ENCODE results near the gene ATP5F1B.
"Not testable (repeated sequence)": the region's sequence is repeated elsewhere in the genome, so short reads cannot be mapped to it uniquely, and the experiment has no call there.

ATP5F1B gene

DNA sequence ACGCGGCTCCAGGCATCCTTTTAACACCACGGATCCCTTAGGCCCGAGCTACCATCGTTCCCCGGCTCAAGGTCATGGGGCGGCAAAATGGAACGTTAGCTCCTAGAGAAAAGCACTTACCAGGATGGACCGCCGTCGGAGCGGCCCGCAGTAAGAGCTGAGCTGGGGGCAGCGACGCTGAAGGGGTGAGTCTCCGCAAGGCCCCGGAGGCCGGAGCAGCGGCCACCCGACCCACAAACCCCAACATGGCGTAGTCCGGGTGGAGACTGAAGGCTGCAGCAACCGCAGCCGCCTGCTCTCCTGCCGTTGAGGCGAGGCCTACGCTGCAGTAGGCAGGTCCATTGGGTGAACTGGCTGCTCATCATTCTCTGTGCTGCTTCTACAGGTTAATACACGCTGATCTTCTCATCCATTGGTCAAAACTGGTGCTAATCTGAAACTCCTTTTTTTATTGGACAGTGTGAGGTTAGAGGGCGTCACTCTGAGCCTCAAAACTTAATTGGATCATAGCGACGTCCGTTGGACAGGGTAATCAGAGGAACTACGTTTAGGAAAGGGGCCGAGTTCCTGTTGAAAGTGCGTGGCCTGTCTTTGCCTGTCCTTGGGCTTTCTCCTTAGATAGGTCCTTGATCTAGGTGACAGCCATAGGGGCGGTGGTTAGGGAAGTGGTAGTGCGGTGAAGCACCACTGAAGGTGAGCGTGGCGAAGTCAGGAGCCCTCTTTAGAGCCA, at the start of gene ATP5F1B:
TSS of gene ATP5F1B (minus strand) at position 268 of the 730 bp plus-strand sequence. CDS start at position 247, 21 bp downstream.
- peak; percentile 99 for DNase-seq

DNA sequence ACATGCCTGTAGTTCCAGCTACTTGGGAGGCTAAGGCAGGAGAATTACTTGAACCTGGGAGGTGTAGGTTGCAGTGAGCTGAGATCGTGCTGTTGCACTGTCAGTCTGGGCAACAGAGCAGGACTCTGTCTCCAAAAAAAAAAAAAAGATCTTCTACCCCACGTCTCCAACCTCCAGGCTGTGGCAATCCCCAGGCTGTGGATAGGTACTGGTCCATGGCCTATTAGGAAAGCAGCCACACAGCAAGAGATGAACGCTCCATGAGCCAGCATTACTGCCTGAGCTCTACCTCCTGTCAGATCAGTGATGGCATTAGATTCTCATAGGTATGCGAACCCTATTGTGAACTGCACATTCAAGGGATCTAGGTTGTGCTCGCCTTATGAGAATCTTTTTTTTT, 48.4 kb upstream of the ATP5F1B start:
- no peak for DNase-seq

DNA sequence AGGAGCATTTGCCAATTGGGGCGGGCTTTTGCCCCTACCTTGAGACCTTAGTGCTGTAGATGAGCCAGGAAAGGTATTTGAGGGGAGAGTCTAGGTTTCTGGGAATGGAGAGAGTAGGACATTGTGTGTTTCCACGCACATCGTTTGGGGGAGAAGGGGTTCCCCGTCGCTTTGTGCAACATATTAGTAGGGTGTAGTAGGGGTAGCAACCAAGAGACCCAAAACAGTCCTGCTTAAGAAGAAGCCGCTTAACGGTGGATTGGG, 43.0 kb upstream of the ATP5F1B start:
- DNase-seq: no peak

DNA sequence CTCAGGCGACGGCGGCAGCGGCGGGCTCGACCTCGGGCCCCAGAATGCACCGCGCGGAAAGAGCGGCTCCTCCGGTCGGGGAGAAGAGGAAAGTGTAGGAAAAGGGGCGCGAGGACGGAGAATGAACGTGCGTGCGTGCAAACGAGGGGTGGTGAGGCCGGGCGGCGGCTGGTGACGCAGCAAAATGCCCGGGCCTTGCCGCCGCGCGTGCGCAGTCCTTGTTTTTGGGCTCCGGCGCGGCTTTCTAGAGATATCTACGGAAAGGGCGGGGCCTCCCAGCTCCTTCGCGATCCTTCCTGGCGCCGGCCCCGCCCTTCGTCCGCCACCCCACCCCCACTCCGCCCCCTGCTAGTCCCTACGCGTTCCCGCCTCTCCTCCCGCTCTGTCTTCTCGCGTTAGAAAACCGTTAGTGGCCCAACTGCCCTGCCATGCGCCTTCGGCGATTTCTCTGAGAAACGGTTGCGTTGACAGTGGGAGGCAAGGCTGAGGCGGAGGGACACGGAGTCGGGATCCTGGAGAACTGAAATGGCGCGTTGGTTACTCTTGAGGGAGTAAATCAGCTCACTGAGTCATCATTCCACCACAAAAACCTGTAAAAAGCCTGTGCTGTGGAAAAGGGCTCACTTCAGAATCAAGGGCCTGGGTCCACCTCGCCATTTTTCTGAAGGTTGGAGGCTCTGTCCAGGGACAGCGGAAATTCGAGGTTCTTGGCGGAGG, 42.5 kb upstream of the ATP5F1B start, which contains the start of gene PTGES3:
TSS of gene PTGES3 (minus strand) at position 156 of the 717 bp plus-strand sequence. CDS start 285 bp downstream, outside the sequence.
- peak; percentile 99 for DNase-seq

DNA sequence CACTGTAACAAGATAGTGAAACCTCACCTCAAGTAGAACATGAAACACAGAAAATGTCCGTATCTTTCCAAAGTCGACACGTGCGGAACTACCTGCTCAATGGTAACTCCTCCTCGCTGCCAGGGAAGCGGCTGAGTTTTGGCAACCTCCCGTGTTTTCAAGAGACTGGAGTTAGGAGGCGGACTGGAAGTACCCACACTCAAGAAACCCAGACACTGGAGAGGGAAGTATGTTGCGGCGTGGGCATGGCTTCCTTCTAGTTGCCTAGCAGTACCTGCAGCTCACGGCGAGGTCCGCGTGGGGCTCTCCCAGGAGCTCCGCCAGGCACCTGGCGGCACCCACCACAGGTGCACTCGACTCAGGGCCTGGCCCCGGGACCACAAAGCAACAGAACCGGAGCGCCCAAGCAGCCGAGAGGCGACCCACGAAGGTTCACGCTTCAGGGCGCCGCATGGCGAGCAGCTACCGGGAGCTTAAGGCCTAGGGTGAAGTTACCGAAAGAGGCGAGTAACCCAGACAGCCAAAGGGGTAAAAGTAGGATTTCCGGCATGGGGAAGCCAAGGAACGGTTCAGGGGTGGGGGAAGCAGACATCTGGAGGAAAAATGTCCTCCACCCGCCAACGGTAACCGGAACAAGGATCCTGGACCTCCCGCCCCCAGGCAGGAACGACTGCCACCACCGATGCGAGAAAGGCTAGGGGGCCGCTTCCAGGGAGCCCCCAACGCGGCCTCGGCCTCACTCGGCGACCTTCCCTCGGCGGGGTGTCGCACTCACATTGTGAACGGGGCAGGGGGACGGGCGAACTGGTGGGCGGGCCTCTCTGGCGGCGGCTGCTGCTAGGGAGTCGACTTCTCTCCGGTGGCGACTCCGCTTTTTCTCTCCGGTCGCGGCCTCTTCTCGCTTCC, 41.7 kb upstream of the ATP5F1B start:
- peak; percentile 42 for DNase-seq

DNA sequence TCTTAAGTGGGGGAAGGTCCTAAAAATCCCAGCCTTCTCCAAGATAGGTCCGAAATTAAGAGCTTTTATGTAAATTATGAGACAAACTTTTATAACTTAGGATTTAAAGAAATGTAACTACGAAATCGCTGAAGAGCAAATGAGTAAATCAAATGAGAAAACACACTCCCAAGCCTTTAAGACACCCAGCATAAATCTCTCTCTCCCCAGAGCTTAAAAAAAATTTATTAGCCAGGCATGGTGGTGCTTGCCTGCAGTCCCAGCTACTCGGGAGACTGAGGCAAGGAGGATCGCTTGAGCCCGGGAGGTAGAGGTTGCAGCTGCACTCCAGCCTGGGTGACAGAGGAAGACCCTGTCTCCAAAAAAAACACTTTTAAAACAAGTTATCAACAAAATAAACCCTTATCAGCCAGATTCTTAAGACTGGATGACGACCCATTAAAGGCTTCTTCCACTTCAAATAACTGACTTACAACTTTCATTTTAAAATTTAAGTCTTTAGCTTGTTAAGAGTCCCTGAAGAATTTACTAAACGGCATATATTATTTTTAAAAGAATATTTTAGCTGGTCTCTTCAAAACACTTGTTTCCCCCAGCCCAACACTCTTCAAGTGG, 39.1 kb upstream of the ATP5F1B start:
- no peak for DNase-seq

DNA sequence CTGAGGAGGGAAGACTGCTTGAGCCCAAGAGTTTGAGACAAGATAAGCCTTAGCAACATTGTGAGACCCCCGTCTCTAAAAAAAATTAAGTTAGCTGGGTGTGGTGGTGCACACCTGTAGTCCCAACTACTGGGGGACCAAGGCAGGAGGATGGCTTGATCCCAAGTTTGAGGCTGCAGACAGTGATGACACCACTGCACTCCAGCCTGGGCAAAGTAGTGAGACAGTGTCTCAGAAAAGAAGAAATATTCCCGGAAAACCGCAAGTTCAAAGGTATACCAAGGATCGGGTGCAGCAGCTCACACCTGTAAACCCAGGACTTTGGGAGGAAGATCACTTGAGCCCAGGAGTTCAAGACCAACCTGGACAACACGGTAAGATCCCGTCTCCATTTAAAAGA, 36.5 kb upstream of the ATP5F1B start:
- DNase-seq: no peak

DNA sequence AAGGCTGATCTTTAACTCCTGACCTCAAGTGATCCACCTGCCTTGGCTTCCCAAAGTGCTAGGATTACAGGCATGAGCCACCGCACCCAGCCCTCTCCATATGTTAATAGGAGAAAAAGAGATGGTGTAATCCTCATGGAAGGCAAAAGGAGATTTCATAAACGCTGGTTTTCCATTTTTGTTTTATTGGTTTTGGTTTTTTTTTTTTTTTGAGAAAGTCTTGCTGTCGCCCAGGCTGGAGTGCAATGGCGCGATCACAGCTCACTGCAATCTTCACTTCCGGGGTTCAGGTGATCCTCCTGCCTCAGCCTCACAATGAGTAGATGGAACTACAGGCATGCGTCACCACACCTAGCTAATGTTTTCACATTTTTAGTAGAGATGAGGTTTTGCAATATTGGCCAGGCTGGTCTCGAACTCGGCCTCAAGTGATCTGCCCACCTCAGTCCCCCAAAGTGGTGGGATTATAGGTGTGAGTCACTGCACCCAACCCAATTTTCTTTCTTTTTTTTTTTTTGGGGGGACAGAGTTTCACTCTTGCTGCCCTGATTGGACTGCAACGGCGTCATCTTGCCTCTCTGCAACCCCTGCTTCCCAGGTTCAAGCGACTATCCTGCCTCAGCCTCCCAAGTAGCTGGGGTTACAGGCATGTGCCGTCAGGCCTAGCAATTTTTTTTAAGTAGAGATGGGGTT, 34.2 kb upstream of the ATP5F1B start:
- DNase-seq: no peak

DNA sequence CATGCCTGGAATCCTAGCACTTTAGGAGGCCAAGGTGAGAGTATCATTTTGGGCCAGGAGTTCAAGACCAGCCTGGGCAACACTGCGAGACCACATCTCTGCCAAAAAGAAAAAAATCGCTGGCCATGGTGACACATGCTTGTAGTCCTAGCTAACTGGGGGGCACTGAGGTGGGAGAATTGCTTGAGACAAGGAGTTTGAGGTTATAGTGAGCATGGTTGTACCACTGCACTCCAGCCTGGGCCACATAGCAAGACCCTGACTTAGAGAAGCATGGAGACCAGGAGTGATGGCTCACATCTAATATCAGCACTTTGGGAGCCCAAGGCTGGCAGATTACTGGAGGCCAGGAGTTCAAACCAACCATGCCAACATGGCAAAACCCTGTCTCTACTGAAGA, 33.1 kb upstream of the ATP5F1B start:
- no peak for DNase-seq

DNA sequence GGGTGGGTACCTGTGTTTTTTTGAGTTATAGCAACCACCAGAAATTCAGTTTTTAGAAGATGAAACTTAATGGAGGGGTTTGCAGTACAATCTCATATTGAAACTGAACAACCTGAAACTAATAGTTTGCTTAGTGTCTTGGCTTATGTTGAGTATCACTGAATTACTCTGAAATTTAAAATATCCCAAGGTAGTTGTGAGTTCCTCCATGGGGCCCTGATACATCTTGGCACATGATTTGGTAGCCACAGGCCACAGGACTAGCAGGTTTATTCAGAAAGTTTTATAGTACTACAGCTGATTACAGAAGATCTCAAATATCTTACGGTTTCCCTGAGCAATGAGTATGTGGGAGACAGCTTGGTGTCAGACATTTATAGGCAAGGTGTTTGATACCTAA, 31.9 kb upstream of the ATP5F1B start:
- DNase-seq: peak; percentile 47

DNA sequence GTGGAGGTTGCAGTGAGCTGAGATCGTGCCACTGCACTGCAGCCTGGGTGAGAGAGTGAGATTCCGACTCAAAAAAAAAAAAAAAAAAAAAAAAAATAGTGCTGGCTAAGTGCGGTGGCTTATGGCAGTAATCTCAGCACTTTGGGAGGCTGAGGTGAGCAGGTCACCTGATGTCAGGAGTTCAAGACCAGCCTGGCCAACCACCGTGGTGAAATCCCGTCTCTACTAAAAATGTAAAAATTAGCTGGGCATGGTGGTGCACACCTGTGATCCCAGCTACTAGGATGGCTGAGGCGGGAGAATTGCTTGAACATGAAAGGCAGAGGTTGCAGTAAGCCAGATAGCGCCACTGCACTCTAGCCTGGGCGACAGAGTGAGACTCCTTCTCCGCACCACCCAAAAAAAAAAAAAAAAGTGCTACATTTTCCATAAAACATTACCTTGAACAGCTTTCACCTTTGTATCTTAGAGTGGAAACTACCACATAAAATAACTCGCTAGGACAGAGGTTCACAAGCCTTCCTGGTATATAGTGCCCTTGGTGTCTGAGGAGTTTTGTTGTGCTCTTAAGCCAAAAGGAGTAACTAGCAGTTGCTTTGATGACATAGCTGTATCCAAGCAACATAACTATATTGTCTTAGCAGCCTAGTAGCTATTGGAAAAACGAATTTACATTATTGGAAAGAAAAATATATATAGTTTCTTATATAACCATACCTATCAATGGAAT, 31.2 kb upstream of the ATP5F1B start:
- no peak for DNase-seq

DNA sequence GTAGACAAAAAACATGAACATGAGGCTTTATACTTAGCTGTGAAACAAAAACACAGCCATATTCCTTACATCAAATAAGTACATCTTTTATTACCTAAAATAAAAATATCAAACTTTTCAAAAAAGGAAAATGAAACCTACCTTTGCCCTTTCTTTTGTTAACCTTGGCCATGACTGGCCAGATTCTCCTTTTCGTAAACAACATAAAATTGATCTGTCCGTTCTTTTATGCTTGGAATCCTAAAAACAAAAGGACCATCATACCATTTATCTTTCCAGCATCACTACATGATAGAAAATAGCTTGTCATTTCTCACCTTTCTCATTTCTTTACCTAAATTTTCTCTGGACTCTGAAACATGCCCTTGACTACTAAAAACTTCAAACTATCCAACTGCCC, 25.8 kb upstream of the ATP5F1B start:
- no peak for DNase-seq

DNA sequence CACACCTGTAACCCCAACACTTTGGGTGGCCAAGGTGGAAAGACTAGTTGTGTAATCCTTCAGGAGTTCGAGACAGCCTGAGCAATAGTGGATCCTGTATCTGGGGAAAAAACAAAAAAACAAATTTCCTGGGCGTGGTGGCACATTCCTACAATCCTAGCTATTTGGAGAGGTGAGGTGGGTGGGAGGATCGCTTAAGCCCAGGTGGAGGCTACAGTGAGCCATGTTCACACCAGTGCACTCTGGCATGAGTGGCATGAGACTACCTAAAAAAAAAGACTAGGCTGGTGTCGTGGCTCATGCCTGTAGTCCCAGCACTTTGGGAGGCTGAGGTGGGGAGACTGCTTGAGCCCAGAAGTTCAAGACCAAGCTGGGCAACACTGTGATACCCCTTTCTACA, 25.1 kb upstream of the ATP5F1B start:
- DNase-seq: no peak

DNA sequence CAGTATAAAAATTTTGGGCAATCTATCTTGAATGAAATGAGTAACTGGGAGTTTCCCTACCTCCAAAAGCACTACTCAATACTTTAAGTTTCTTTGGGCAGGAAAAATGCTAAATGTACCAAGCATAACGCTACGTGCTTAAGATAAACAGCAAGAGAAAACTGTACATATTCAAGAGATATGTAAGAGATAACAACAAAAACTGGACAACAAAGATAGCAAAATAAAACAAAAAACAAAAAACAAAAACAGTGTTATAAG, 22.3 kb upstream of the ATP5F1B start:
- DNase-seq: no peak

DNA sequence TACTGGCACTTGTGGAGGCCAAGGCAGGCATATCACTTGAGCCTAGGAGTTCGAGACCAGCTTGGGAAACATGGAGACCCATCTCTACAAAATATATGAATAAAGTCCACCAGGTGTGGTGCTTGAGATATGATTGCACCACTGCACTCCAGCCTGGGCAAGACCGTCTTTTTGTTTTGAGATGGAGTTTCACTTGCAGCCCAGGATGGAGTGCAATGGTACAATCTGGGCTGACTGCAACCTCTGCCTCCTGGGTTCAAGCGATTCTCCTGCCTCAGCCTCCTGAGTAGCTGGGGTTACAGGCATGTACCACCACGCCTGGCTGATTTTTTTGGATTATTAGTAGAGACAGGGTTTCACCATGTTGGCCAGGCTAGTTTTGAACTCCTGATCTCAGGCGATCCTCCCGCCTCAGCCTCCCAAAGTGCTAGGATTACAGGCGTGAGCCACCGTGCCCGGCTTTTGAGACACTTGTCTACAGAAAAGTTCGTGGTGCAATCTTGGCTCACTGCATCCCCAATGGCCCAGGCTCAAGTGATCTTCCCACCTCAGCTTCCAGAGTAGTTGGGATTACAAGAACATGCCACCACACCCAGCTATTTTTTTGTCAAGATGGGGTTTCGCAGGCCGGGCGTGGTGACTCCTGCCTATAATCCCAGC, 16.3 kb upstream of the ATP5F1B start:
- DNase-seq: no peak

DNA sequence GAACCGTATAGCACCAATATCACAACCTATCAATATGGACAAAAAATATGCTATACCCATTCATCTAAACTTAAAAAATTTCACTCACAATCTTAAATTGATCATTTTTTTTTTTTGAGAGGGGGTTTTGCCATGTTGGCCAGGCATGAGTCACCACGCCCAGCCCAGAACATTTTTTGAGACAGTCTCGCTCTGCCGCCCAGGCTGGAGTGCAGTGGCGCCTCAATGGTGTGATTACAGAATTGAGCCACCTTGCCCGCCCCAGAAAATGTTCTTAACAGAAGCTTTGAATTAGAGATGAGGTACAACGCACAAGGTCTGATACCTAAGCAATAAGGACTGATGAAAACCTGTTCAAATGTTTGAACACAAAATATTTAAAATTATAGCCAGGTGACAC, 15.8 kb upstream of the ATP5F1B start:
- no peak for DNase-seq

DNA sequence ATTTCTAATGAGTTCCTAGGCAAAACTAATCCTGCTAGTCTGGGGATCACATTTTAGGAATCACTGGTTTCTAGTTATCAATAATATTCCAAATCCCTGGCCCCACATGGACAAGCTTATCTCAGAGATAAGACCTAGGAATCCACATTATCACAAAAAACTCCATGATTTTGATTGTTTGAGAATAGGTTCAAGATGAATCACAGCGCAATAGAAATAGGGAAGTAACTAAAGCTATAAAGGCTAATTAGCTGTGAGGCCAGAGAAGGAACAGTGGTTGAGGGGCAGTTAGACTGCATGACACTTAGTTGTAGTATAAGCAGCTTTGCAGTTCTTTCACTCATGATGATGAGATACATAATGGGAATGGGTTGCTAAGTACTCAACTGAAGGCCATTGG, 13.1 kb upstream of the ATP5F1B start:
- no peak for DNase-seq

DNA sequence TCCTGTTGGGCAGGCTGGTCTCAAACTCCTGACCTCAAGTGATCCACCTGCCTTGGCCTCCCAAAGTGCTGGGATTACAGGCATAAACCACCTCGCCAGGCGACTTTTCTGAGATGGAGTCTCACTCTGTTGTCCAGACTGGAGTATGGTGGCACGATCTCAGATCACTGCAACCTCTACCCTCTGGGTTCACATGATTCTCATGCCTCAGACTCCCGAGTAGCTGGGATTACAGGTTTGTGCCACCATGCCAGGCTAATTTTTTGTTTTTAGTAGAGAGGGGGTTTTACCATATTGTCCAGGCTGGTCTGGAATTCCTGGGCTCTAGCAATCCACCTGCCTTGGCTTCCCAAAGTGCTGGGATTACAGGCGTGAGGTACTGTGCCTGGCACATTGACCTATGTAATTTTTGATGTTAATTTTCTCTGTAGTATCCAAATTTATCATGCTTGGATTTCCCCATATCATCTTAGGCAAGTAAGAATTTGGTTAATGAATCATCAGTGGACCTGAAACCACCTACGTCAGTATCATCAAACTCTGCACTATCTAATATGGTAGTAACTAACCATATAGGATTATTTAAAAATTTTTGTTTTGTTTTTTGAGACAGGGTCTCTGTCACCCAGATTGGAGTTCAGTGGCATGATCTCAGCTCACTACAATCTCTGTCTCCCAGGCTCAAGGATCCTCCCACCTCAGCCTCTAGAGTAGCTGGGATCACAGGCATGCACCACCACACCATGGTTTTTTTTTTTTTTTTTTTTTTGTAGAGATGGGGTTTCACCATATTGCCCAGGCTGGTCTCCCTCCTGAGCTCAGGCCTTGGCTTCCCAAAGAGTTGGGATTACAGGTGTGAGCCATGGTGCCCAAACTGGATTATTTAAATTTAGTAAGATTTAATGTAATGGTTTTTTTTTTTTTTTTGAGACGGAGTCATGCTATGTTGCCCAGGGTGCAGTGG, 11.9 kb upstream of the ATP5F1B start:
- peak; percentile 62 for DNase-seq

DNA sequence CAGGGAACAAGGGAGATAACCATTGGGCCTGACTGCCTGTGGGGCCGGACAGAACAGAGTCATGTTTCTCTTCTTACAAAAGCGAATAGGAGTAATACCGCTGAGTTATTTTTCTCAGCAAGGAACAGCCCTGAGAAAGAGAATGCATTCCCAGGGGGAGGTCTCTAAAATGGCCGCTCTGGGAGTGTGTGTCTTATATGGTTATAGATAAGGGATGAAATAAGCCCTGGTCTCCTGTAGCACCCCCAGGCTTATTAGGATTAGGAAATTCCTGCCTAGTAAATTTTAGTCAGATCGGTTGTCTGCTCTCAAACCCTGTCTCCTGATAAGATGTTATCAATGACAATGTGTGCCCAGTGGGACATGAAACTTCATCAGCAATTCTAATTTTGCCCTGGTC, 8.0 kb upstream of the ATP5F1B start:
- DNase-seq: not testable (repeated sequence)

DNA sequence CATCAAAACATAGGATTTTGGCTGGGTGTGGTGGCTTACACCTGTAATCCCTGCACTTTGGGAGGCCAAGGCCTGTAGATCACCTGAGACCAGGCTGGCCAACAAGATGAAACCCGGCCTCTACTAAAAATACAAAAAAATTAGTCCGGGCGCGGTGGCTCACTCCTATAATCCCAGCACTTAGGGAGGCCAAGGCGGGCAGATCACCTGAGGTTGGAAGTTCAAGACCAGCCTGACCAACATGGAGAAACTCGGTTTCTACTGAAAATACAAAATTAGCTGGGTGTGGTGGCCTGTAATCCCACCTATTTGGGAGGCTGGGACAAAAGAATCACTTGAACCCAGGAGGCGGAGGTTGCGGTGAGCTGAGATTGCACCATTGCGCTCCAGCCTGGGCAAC, 2.2 kb upstream of the ATP5F1B start:
- DNase-seq: not testable (repeated sequence)
